Testis (tissue), 2 donors: ENCODE results near the gene LDLRAD4.

ENCODE experiments used
- CTCF ChIP-seq, 3 experiments: fragments of 450-650 bp in 2 of 3; fragments of 200-600 bp in 1 of 3; sonication (generic) in 1 of 3; IDR thresholded peaks; one replicate each; pipeline ENCODE4 v1.5.1; 2016 to 2019; ENCODE audit warnings: antibody characterized with exemption in 3 of 3, mild to moderate bottlenecking in 2 of 3, moderate library complexity in 1 of 3
- POLR2A ChIP-seq: fragments of 450-650 bp; IDR thresholded peaks from one replicate; pipeline ENCODE4 v1.6.1; 2017; ENCODE audit warnings: antibody characterized with exemption, mild to moderate bottlenecking, moderate library complexity

GRCh38 chr18:13235421-13235831 is 16.9 kb downstream of the LDLRAD4 start:
- TF ChIP-seq CTCF (IDR thresholded peaks at IDR 0.05), result no peak
- TF ChIP-seq POLR2A, result no peak
